GM19372 (cell line): Measurements from ENCODE around the gene MKNK2.
A peak's percentile ranks its signal among the peaks of the same experiment; 100 is the strongest.

ENCODE experiments used
- ATAC-seq: cut with Tn5 transposase; IDR thresholded peaks from one replicate; pipeline ENCODE4 v1.9.1; 2021; ENCODE audit warnings: mild to moderate bottlenecking, low read depth, moderate library complexity; ENCODE audit not compliant: unreplicated experiment

The MKNK2 gene

GRCh38 chr19:2080336-2080988, 29.4 kb upstream of the MKNK2 start:
- ATAC-seq = no peak

- no peak for ATAC-seq
Measured at GRCh38 chr19:2079865-2080301, 28.8 kb upstream of the MKNK2 start.

GRCh38 chr19:2079076-2079864, 28.2 kb upstream of the MKNK2 start:
- no peak for ATAC-seq

- ATAC-seq = no peak
Measured at GRCh38 chr19:2077833-2078619, 27.0 kb upstream of the MKNK2 start.

GRCh38 chr19:2077398-2077797, 26.4 kb upstream of the MKNK2 start:
- no peak for ATAC-seq

- ATAC-seq = no peak
Measured at GRCh38 chr19:2076526-2076944, 25.5 kb upstream of the MKNK2 start.

GRCh38 chr19:2072757-2073551, 21.9 kb upstream of the MKNK2 start:
- no peak for ATAC-seq

- ATAC-seq = no peak
Measured at GRCh38 chr19:2070986-2071673, 20.1 kb upstream of the MKNK2 start.

GRCh38 chr19:2070436-2070827, 19.4 kb upstream of the MKNK2 start:
- no peak for ATAC-seq

- ATAC-seq = no peak
Measured at GRCh38 chr19:2064788-2065524, 13.9 kb upstream of the MKNK2 start.

GRCh38 chr19:2064395-2064787, 13.3 kb upstream of the MKNK2 start:
- ATAC-seq = no peak

- ATAC-seq = no peak
Measured at GRCh38 chr19:2063824-2064223, 12.8 kb upstream of the MKNK2 start.

GRCh38 chr19:2062770-2063169, 11.7 kb upstream of the MKNK2 start:
- no peak for ATAC-seq

GRCh38 chr19:2062389-2062729, 11.3 kb upstream of the MKNK2 start:
- no peak for ATAC-seq

- ATAC-seq = peak; percentile 85
Measured at GRCh38 chr19:2061495-2062388, 10.7 kb upstream of the MKNK2 start.

GRCh38 chr19:2060884-2061494, 9.9 kb upstream of the MKNK2 start:
- no peak for ATAC-seq

- no peak for ATAC-seq
Measured at GRCh38 chr19:2059422-2060201, 8.6 kb upstream of the MKNK2 start.
